HEK293T (cell line): ENCODE results near the gene ARL15.

Experiments used
- CTCF ChIA-PET: fragments of 350-600 bp; formaldehyde crosslinking; extraction: SDS; loops from one replicate; lab custom pipeline; 2021; ENCODE audit warnings: antibody characterized with exemption, inconsistent platforms; lab: Yijun Ruan, JAX
- POLR2A ChIA-PET: fragments of 350-600 bp; formaldehyde crosslinking; extraction: SDS; loops from one replicate; lab custom pipeline; 2020; ENCODE audit warnings: antibody characterized with exemption, inconsistent platforms; lab: Yijun Ruan, JAX
- DNase-seq: peaks from one replicate; pipeline ENCODE4 v3.0.0; 2012; ENCODE audit warnings: mixed read lengths; ENCODE audit errors: extremely low spot score
- ARNT ChIP-seq: fragments of 450-650 bp; IDR thresholded peaks from 2 replicates; pipeline ENCODE4 v1.6.1; 2017; ENCODE audit warnings: mild to moderate bottlenecking
- BHLHE40 ChIP-seq: fragments of 450-650 bp; IDR thresholded peaks from 2 replicates; pipeline ENCODE4 v1.6.1; 2016; ENCODE audit warnings: mild to moderate bottlenecking, moderate library complexity, borderline replicate concordance
- CTBP1 ChIP-seq: fragments of 450-650 bp; IDR thresholded peaks from 2 replicates; pipeline ENCODE4 v1.6.1; 2016; ENCODE audit warnings: borderline replicate concordance
- ELF4 ChIP-seq: fragments of 450-650 bp; IDR thresholded peaks from 2 replicates; pipeline ENCODE4 v1.6.1; 2017; ENCODE audit warnings: antibody characterized with exemption
- FOXA1 ChIP-seq: fragments of 450-650 bp; IDR thresholded peaks from 2 replicates; pipeline ENCODE4 v1.6.1; 2016; ENCODE audit warnings: mild to moderate bottlenecking
- FOXK2 ChIP-seq: fragments of 450-650 bp; IDR thresholded peaks from 2 replicates; pipeline ENCODE4 v1.6.1; 2016; ENCODE audit warnings: mild to moderate bottlenecking
- FOXM1 ChIP-seq: fragments of 450-650 bp; IDR thresholded peaks from 2 replicates; pipeline ENCODE4 v1.6.1; 2017; ENCODE audit warnings: mild to moderate bottlenecking, borderline replicate concordance
- HDGF ChIP-seq: fragments of 450-650 bp; IDR thresholded peaks from 2 replicates; pipeline ENCODE4 v1.6.1; 2017; ENCODE audit warnings: antibody characterized with exemption, borderline replicate concordance
- L3MBTL2 ChIP-seq: fragments of 450-650 bp; conservative IDR thresholded peaks from 2 replicates; pipeline ENCODE4 v1.6.1; 2016; ENCODE audit warnings: mild to moderate bottlenecking
- LEF1 ChIP-seq: fragments of 450-650 bp; IDR thresholded peaks from 2 replicates; pipeline ENCODE4 v1.6.1; 2017; ENCODE audit warnings: mild to moderate bottlenecking, borderline replicate concordance
- NFRKB ChIP-seq: fragments of 450-650 bp; IDR thresholded peaks from 2 replicates; pipeline ENCODE4 v1.6.1; 2016; ENCODE audit warnings: mild to moderate bottlenecking, moderate library complexity
- PKNOX1 ChIP-seq: fragments of 450-650 bp; IDR thresholded peaks from 2 replicates; pipeline ENCODE4 v1.6.1; 2016
- SP1 ChIP-seq: fragments of 450-650 bp; IDR thresholded peaks from 2 replicates; pipeline ENCODE4 v1.6.1; 2017
- SUZ12 ChIP-seq: fragments of 450-650 bp; IDR thresholded peaks from 2 replicates; pipeline ENCODE4 v1.6.1; 2016; ENCODE audit warnings: mild to moderate bottlenecking
- TARDBP ChIP-seq: fragments of 450-650 bp; IDR thresholded peaks from 2 replicates; pipeline ENCODE4 v1.6.1; 2016
- ZNF384 ChIP-seq: fragments of 450-650 bp; IDR thresholded peaks from 2 replicates; pipeline ENCODE4 v1.6.1; 2016

ARL15 gene

GRCh38 chr5:54095969-54096368, 214.4 kb downstream of the ARL15 start:
- TF ChIP-seq FOXK2 (no peak), SUZ12 (no peak)
- POLR2A ChIA-PET = no interaction called here
- no peak for DNase-seq
- CTCF ChIA-PET = no interaction called here

- TF ChIP-seq FOXK2 = no peak
- no peak for TF ChIP-seq FOXA1
- no peak for TF ChIP-seq BHLHE40
- no peak for TF ChIP-seq L3MBTL2
- TF ChIP-seq CTBP1 = no peak
- TF ChIP-seq ZNF384 = no peak
- no peak for TF ChIP-seq ELF4
- no peak for TF ChIP-seq NFRKB
- TF ChIP-seq PKNOX1 = no peak
- TF ChIP-seq HDGF = no peak
- no peak for TF ChIP-seq ARNT
- ChIA-PET CTCF (no interaction called here), POLR2A (no interaction called here)
- no peak for DNase-seq
Observed at GRCh38 chr5:54094706-54095105, 215.7 kb downstream of the ARL15 start.

DNA sequence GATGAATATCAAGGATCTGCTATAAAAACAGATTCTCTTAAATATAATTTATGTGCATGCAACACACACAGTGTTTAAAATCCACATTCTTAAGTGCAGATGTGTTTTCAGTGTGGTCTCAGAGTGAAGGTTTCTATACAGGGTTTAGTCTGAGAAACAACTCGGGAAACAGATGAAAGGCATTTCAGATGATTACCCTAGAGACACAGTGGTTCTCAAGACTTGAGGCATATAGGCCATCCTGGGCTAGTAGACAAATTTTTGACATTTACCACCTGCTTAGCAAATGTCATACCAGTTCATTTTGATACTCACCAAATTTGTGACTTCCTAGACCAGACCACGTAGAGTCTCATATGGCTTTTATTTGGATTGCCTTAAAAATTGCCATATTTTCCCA, 216.5 kb downstream of the ARL15 start:
- DNase-seq = no peak
- CTCF ChIA-PET = no interaction called here
- POLR2A ChIA-PET = no interaction called here
- TF ChIP-seq BHLHE40 (no peak), L3MBTL2 (no peak), CTBP1 (no peak), FOXA1 (no peak), ARNT (no peak), SP1 (no peak), ELF4 (no peak), NFRKB (no peak), LEF1 (no peak), ZNF384 (no peak)

GRCh38 chr5:54093081-54093492, 217.3 kb downstream of the ARL15 start:
- ChIA-PET POLR2A (no interaction called here), CTCF (no interaction called here)
- TF ChIP-seq FOXK2 = no peak
- no peak for TF ChIP-seq PKNOX1
- TF ChIP-seq ELF4 = no peak
- TF ChIP-seq NFRKB = no peak
- no peak for TF ChIP-seq TARDBP
- DNase-seq = no peak

- ChIA-PET CTCF (no interaction called here), POLR2A (no interaction called here)
- no peak for TF ChIP-seq FOXA1
- TF ChIP-seq HDGF = no peak
- TF ChIP-seq SP1 = no peak
- DNase-seq = no peak
Observed at GRCh38 chr5:54091307-54092130, 218.9 kb downstream of the ARL15 start.

DNA sequence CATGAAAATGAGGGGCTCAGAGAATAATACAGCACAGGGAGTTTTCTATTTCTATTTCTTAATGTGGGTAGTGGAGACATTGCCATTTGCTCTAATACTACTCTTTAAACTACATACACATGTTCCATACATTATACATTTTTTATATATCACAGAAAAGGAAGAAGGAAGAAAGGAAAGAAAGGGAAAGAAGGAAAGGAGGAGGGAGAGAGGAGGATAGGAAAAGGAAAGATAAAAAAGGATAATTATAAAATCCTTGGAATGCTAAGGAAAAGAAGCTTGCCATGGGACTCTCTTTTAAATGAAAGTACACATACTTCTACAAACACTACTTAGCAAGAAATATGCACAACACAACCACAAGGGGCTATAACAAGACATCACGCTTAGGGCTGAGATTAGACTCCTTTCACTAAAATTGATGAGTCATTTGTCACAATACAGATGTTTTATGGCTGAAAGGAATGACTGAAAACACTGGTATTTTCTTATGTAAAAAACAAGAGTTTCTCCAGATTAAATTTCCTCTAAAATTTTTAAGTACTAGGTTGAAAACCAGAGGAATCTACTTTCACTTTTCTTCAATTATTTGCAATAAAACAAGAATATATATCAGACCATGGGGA, 219.8 kb downstream of the ARL15 start:
- peak; percentile 15 for DNase-seq
- no peak for TF ChIP-seq FOXA1
- TF ChIP-seq FOXK2 = no peak
- no peak for TF ChIP-seq FOXM1
- no peak for TF ChIP-seq L3MBTL2
- TF ChIP-seq ARNT = no peak
- no peak for TF ChIP-seq LEF1
- no peak for TF ChIP-seq ELF4
- ChIA-PET POLR2A (no interaction called here), CTCF (no interaction called here)

DNA sequence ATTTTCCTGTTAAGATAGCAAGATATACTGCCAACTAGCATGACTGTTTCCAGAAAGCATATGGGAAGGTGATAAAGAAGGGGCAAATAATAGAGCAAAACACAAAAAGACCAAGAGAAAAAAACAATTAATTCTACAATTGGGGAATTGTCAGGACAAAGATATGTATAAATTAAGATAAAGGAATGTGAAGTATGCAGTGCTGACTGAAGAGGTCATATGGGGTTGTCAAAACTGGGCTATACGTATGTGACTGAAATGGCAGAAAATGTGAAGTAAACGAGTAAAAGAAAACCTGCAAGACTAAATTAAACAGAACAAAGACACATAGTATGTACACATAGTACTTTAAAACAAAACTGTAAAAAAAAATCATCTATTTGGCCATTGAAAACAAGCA, 222.3 kb downstream of the ARL15 start:
- TF ChIP-seq HDGF (no peak), SUZ12 (no peak), ELF4 (no peak), ARNT (no peak), SP1 (no peak), FOXA1 (no peak), ZNF384 (no peak), FOXM1 (no peak), LEF1 (no peak), PKNOX1 (no peak), BHLHE40 (no peak), FOXK2 (no peak), TARDBP (no peak), NFRKB (no peak), L3MBTL2 (no peak), CTBP1 (no peak)
- POLR2A ChIA-PET = no interaction called here
- CTCF ChIA-PET = no interaction called here
- no peak for DNase-seq
